ENCODE measurements around the gene DNER. TPM values are rescaled to one million over a fixed set of nuclear protein-coding genes. Genes with fewer than 3 reads are reported as not detected.

The DNER gene
- total and polyA plus RNA-seq, 10 of the 15 experiments (the other 5 are each of a cell fraction or from before 2014, with no cell fraction given), result 0.04 to 0.08 (median 0.07) TPM; not detected in 7

DNA sequence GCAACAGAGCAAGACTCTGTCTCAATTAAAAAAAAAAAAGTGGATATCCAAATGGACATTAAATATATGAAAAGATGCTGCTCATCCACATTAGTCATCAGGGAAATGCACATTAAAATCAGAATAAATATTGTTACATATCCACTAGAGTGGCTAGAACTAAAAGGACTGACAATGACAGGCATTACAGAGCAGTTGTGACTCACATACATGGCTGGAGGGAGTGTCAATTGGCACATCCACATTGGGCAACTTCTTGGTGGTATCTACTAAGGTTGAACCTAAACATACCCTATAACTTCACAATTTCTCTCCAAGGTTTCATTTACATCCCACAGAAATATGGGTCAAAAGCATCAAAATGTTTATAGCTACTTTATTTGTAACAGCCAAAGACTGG lies 14.0 kb upstream of the DNER start:
- intact Hi-C loops (cut with micrococcal nuclease; ENCODE audit: unreplicated experiment), result no loop called here
- Histone ChIP-seq H3K27ac (ENCODE audit: control insufficient read depth, insufficient read depth) (no peak overlapping the region), H3K27me3 (replicated peaks in 1 of 2; ENCODE audit: control insufficient read depth in 2 of 2, insufficient read depth in 2 of 2, low read length in 1 of 2) (no peaks in the 10 kb centered on the region; a peak in 1 of 4 replicates), H3K4me1 (ENCODE audit: control insufficient read depth, insufficient read depth, low read length) (no peaks in the 10 kb centered on the region), H3K9me3 (replicated peaks; ENCODE audit: control insufficient read depth, insufficient read depth, low read length) (no peaks in the 10 kb centered on the region), H3K4me2 (ENCODE audit: control insufficient read depth, insufficient read depth) (no peak overlapping the region), H3K79me2 (ENCODE audit: control insufficient read depth, insufficient read depth, low read length) (no peaks in the 10 kb centered on the region), H4K20me1 (ENCODE audit: control insufficient read depth, insufficient read depth) (no peaks in the 10 kb centered on the region), H2AFZ (ENCODE audit: control insufficient read depth, low read depth, low read length) (no peak overlapping the region), H3K4me3 (no peak overlapping the region), H3K9ac (ENCODE audit: control insufficient read depth, insufficient read depth, low read length) (no peak overlapping the region), H3K36me3 (ENCODE audit: control insufficient read depth in 2 of 2, insufficient read depth in 2 of 2, low read length in 1 of 2) (no peaks in the 10 kb centered on the region)
- in situ Hi-C loops (cut with MboI), result no loop called here
- no peak for ATAC-seq
- DNase-seq (ENCODE audit: low read depth, low spot score), result no peak
- POLR2A ChIA-PET, result no interaction called here
- FAIRE-seq, result no peak
- SMC1A ChIA-PET (ENCODE audit: uncharacterized antibody, unreplicated experiment), result no interaction called here
- RAD21 ChIA-PET (ENCODE audit: unreplicated experiment), result no interaction called here
- no TSS peak for BruUV-seq (replicated peaks)
- CTCF ChIA-PET, result no interaction called here
- TF ChIP-seq, protein P1, sequence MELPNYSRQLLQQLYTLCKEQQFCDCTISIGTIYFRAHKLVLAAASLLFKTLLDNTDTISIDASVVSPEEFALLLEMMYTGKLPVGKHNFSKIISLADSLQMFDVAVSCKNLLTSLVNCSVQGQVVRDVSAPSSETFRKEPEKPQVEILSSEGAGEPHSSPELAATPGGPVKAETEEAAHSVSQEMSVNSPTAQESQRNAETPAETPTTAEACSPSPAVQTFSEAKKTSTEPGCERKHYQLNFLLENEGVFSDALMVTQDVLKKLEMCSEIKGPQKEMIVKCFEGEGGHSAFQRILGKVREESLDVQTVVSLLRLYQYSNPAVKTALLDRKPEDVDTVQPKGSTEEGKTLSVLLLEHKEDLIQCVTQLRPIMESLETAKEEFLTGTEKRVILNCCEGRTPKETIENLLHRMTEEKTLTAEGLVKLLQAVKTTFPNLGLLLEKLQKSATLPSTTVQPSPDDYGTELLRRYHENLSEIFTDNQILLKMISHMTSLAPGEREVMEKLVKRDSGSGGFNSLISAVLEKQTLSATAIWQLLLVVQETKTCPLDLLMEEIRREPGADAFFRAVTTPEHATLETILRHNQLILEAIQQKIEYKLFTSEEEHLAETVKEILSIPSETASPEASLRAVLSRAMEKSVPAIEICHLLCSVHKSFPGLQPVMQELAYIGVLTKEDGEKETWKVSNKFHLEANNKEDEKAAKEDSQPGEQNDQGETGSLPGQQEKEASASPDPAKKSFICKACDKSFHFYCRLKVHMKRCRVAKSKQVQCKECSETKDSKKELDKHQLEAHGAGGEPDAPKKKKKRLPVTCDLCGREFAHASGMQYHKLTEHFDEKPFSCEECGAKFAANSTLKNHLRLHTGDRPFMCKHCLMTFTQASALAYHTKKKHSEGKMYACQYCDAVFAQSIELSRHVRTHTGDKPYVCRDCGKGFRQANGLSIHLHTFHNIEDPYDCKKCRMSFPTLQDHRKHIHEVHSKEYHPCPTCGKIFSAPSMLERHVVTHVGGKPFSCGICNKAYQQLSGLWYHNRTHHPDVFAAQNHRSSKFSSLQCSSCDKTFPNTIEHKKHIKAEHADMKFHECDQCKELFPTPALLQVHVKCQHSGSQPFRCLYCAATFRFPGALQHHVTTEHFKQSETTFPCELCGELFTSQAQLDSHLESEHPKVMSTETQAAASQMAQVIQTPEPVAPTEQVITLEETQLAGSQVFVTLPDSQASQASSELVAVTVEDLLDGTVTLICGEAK (IDR thresholded peaks at IDR 0.05; ENCODE audit: borderline replicate concordance), result no peak
- TF ChIP-seq SMARCA5 (IDR thresholded peaks at IDR 0.05) (no peak), RUNX3 (IDR thresholded peaks at IDR 0.05; ENCODE audit: low read length) (no peak), IKZF2 (IDR thresholded peaks at IDR 0.05) (no peak), HDAC2 (IDR thresholded peaks at IDR 0.05) (no peak), MTA3 (IDR thresholded peaks at IDR 0.05; ENCODE audit: borderline replicate concordance, low read length) (no peak), BCL11A (IDR thresholded peaks at IDR 0.05; ENCODE audit: low read depth, low read length) (no peak), PML (IDR thresholded peaks at IDR 0.05; ENCODE audit: low read length) (no peak), EGR1 (IDR thresholded peaks at IDR 0.05; ENCODE audit: borderline replicate concordance in 1 of 2, low read depth in 2 of 2, low read length in 2 of 2) (no peak), HDGF (IDR thresholded peaks at IDR 0.05) (no peak), ESRRA (IDR thresholded peaks at IDR 0.05; ENCODE audit: low read length) (no peak), BACH1 (IDR thresholded peaks at IDR 0.05; ENCODE audit: borderline replicate concordance) (no peak), MYB (IDR thresholded peaks at IDR 0.05; ENCODE audit: borderline replicate concordance, low read depth, low read length) (no peak), RELB (IDR thresholded peaks at IDR 0.05; ENCODE audit: low read depth) (no peak), SMAD5 (IDR thresholded peaks at IDR 0.05; ENCODE audit: low read depth) (no peak)
- TF ChIP-seq, protein P2, sequence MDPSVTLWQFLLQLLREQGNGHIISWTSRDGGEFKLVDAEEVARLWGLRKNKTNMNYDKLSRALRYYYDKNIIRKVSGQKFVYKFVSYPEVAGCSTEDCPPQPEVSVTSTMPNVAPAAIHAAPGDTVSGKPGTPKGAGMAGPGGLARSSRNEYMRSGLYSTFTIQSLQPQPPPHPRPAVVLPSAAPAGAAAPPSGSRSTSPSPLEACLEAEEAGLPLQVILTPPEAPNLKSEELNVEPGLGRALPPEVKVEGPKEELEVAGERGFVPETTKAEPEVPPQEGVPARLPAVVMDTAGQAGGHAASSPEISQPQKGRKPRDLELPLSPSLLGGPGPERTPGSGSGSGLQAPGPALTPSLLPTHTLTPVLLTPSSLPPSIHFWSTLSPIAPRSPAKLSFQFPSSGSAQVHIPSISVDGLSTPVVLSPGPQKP (IDR thresholded peaks at IDR 0.05; ENCODE audit: low read depth, low read length), result no peak
- TF ChIP-seq, protein P3, sequence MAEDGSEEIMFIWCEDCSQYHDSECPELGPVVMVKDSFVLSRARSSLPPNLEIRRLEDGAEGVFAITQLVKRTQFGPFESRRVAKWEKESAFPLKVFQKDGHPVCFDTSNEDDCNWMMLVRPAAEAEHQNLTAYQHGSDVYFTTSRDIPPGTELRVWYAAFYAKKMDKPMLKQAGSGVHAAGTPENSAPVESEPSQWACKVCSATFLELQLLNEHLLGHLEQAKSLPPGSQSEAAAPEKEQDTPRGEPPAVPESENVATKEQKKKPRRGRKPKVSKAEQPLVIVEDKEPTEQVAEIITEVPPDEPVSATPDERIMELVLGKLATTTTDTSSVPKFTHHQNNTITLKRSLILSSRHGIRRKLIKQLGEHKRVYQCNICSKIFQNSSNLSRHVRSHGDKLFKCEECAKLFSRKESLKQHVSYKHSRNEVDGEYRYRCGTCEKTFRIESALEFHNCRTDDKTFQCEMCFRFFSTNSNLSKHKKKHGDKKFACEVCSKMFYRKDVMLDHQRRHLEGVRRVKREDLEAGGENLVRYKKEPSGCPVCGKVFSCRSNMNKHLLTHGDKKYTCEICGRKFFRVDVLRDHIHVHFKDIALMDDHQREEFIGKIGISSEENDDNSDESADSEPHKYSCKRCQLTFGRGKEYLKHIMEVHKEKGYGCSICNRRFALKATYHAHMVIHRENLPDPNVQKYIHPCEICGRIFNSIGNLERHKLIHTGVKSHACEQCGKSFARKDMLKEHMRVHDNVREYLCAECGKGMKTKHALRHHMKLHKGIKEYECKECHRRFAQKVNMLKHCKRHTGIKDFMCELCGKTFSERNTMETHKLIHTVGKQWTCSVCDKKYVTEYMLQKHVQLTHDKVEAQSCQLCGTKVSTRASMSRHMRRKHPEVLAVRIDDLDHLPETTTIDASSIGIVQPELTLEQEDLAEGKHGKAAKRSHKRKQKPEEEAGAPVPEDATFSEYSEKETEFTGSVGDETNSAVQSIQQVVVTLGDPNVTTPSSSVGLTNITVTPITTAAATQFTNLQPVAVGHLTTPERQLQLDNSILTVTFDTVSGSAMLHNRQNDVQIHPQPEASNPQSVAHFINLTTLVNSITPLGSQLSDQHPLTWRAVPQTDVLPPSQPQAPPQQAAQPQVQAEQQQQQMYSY (CRISPR knock-in tag; IDR thresholded peaks at IDR 0.05), result no peak
